ENCODE results near the gene DPEP2. TPM values are rescaled to one million over a fixed set of nuclear protein-coding genes. Genes with fewer than 3 reads are reported as not detected.
A peak's percentile ranks its signal among the peaks of the same experiment; 100 is the strongest.
"Not testable (repeated sequence)": the region's sequence is repeated elsewhere in the genome, so short reads cannot be mapped to it uniquely, and the experiment has no call there.

Gene DPEP2
- total RNA-seq, 3 donors from 2014 or later = 1.3 to 7.7 (median 2.5) TPM

- intact Hi-C loops (cut with DNase I; ENCODE audit: low total_unique reads) = loop anchor here (5.0 kb wide), 1 partner anchor 62 kb away; no protein-coding TSS in a partner anchor
- no peak for DNase-seq (ENCODE audit: low spot score in 2 of 2)
- Histone ChIP-seq H3K27ac (no peak overlapping the region), H3K27me3 (no peaks in the 10 kb centered on the region), H3K9me3 (no peaks in the 10 kb centered on the region), H3K36me3 (no peaks in the 10 kb centered on the region), H3K4me1 (no peaks in the 10 kb centered on the region), H3K4me3 (no peak overlapping the region)
- TF ChIP-seq POLR2A (IDR thresholded peaks at IDR 0.05) (no peak), POLR2AphosphoS5 (IDR thresholded peaks at IDR 0.05) (no peak), CTCF (IDR thresholded peaks at IDR 0.05) (no peak)
Observed at GRCh38 chr16:67975321-67976105, 23.8 kb downstream of the DPEP2 start.

GRCh38 chr16:67972285-67972684, 27.0 kb downstream of the DPEP2 start:
- H3K36me3 ChIP-seq; H3K27ac ChIP-seq; H3K27me3 ChIP-seq; H3K4me3 ChIP-seq; DNase-seq (ENCODE audit: low spot score in 2 of 2); H3K9me3 ChIP-seq; intact Hi-C loops (cut with DNase I; ENCODE audit: low total_unique reads); H3K4me1 ChIP-seq: not testable (repeated sequence)

GRCh38 chr16:67971111-67971510, 28.2 kb downstream of the DPEP2 start:
- Histone ChIP-seq H3K4me3 (no peak overlapping the region), H3K27ac (no peak overlapping the region), H3K27me3 (no peaks in the 10 kb centered on the region), H3K36me3 (no peaks in the 10 kb centered on the region), H3K9me3 (no peaks in the 10 kb centered on the region), H3K4me1 (peaks cover 0 to 7% of the 10 kb centered on the region in 2 donors)
- no peak for DNase-seq (ENCODE audit: low spot score in 2 of 2)
- TF ChIP-seq POLR2AphosphoS5 (IDR thresholded peaks at IDR 0.05) = no peak
- TF ChIP-seq CTCF (IDR thresholded peaks at IDR 0.05) = no peak
- no peak for TF ChIP-seq POLR2A (IDR thresholded peaks at IDR 0.05)
- intact Hi-C loops (cut with DNase I; ENCODE audit: low total_unique reads) = no loop called here

- Histone ChIP-seq H3K4me3 (peak overlapping the region; percentile 84 to 96 (median 89)), H3K9me3 (no peaks in the 10 kb centered on the region), H3K27me3 (no peaks in the 10 kb centered on the region), H3K27ac (peak overlapping the region; percentile 92 to 98), H3K4me1 (peaks cover 0 to 10% of the 10 kb centered on the region in 2 donors), H3K36me3 (no peaks in the 10 kb centered on the region)
- intact Hi-C loops (cut with DNase I; ENCODE audit: low total_unique reads) = no loop called here
- no peak for DNase-seq (ENCODE audit: low spot score in 2 of 2)
- TF ChIP-seq POLR2A (IDR thresholded peaks at IDR 0.05) (no peak), POLR2AphosphoS5 (IDR thresholded peaks at IDR 0.05) (no peak), CTCF (IDR thresholded peaks at IDR 0.05) (no peak)
Observed at GRCh38 chr16:67969254-67970039, 29.8 kb downstream of the DPEP2 start.

- intact Hi-C loops (cut with DNase I; ENCODE audit: low total_unique reads) = no loop called here
- peaks cover 0 to 10% of the 10 kb centered on the region in 2 donors for H3K4me1 ChIP-seq
- peak; percentile 76 to 84 for DNase-seq (ENCODE audit: low spot score in 2 of 2)
Observed at GRCh38 chr16:67968400-67969253, 30.7 kb downstream of the DPEP2 start, which contains the start of gene SLC12A4. TSS of gene SLC12A4 (minus strand) at chr16:67968637. CDS start at chr16:67968553, 84 bp downstream.

More at GRCh38 chr16:67968400-67969253, 30.7 kb downstream of the DPEP2 start, which contains the start of gene SLC12A4:
- TF ChIP-seq POLR2A (IDR thresholded peaks at IDR 0.05) (no peak), CTCF (IDR thresholded peaks at IDR 0.05) (no peak), POLR2AphosphoS5 (IDR thresholded peaks at IDR 0.05) (peak; percentile 44 to 78 (median 65))
- Histone ChIP-seq H3K9me3 (no peaks in the 10 kb centered on the region), H3K27ac (peak within 1 kb of the TSS; percentile 92 to 98), H3K4me3 (peak within 1 kb of the TSS; percentile 84 to 96 (median 89)), H3K27me3 (no peaks in the 10 kb centered on the region), H3K36me3 (no peaks in the 10 kb centered on the region)

All from breast epithelium (tissue), 4 donors.